Neural cell (in vitro differentiated cells): ENCODE measurements around the gene CSK. TPM values are rescaled to one million over a fixed set of nuclear protein-coding genes. Genes with fewer than 3 reads are reported as not detected.

ENCODE experiments used
- H2AFZ ChIP-seq: fragments of 200-600, 300-800 bp; sonication (generic), shearing (Covaris generic); 2 replicates; pipeline ENCODE4 v1.6.0; 2014; ENCODE audit warnings: low read depth, mild to moderate bottlenecking, antibody characterized with exemption, low read length, moderate library complexity
- H3F3A ChIP-seq: fragments of 200-600 bp; shearing (Covaris generic); 2 replicates; pipeline ENCODE4 v1.6.1; 2016; ENCODE audit warnings: mild to moderate bottlenecking, moderate library complexity, mixed read lengths, antibody characterized with exemption, low read length; ENCODE audit not compliant: insufficient read depth, poor library complexity, severe bottlenecking
- H3K27ac ChIP-seq: fragments of 200-600, 300-800 bp; sonication (generic), shearing (Covaris generic); 2 replicates; pipeline ENCODE4 v1.5.1; 2014; ENCODE audit warnings: mild to moderate bottlenecking, low read length, moderate library complexity
- H3K27me3 ChIP-seq: fragments of 300-800, 200-600 bp; sonication (generic), shearing (Covaris generic); 2 replicates; pipeline ENCODE4 v1.6.0; 2014; ENCODE audit warnings: mild to moderate bottlenecking, low read depth, low read length, moderate library complexity; ENCODE audit not compliant: insufficient read depth
- H3K36me3 ChIP-seq: fragments of 300-800, 200-600 bp; sonication (generic), shearing (Covaris generic); 2 replicates; pipeline ENCODE4 v1.5.1; 2014; ENCODE audit warnings: mild to moderate bottlenecking, antibody characterized with exemption, low read length, moderate library complexity; ENCODE audit not compliant: insufficient read depth
- H3K4me2 ChIP-seq: fragments of 300-800, 200-600 bp; sonication (generic), shearing (Covaris generic); 2 replicates; pipeline ENCODE4 v1.6.0; 2014; ENCODE audit warnings: mild to moderate bottlenecking, low read length
- H3K4me3 ChIP-seq: fragments of 300-800, 200-600 bp; sonication (generic), shearing (Covaris generic); 2 replicates; pipeline ENCODE4 v1.5.1; 2014; ENCODE audit warnings: mild to moderate bottlenecking, low read length, moderate library complexity
- H3K79me2 ChIP-seq: fragments of 200-600 bp; shearing (Covaris generic); replicated peaks from 2 replicates; pipeline ENCODE4 v1.6.0; 2014; ENCODE audit warnings: mild to moderate bottlenecking, low read length, moderate library complexity; ENCODE audit not compliant: insufficient read depth
- H3K9ac ChIP-seq: fragments of 300-800, 200-600 bp; sonication (generic), shearing (Covaris generic); 2 replicates; pipeline ENCODE4 v1.6.1; 2016; ENCODE audit warnings: mild to moderate bottlenecking, low read length, mixed read lengths
- H3K9me2 ChIP-seq: fragments of 200-600 bp; shearing (Covaris generic); 2 replicates; pipeline ENCODE4 v1.6.1; 2016; ENCODE audit warnings: mild to moderate bottlenecking, low read length, mixed read lengths; ENCODE audit not compliant: insufficient read depth
- H3K9me3 ChIP-seq: fragments of 200-600, 300-800 bp; sonication (generic), shearing (Covaris generic); 2 replicates; pipeline ENCODE4 v1.6.1; 2016; ENCODE audit warnings: mild to moderate bottlenecking, mixed run types, low read length, moderate library complexity, mixed read lengths
- H4K20me1 ChIP-seq: fragments of 200-600 bp; shearing (Covaris generic); 2 replicates; pipeline ENCODE4 v1.6.1; 2016; ENCODE audit warnings: mild to moderate bottlenecking, mixed run types; ENCODE audit not compliant: insufficient read depth
- EP300 ChIP-seq: fragments of 450-650 bp; conservative IDR thresholded peaks from 2 replicates; pipeline ENCODE4 v1.6.1; 2014; ENCODE audit warnings: antibody characterized with exemption, mild to moderate bottlenecking, moderate library complexity; ENCODE audit not compliant: poor library complexity, severe bottlenecking
- EZH2 ChIP-seq: fragments of 200-600, 300-800 bp; shearing (Covaris generic), sonication (generic); IDR thresholded peaks from 2 replicates; pipeline ENCODE4 v1.6.1; 2014; ENCODE audit warnings: antibody characterized with exemption, low read length, borderline replicate concordance, mild to moderate bottlenecking; ENCODE audit not compliant: insufficient read depth, poor library complexity, severe bottlenecking
- MXI1 ChIP-seq: fragments of 450-650 bp; conservative IDR thresholded peaks from 2 replicates; pipeline ENCODE4 v1.6.1; 2014; ENCODE audit warnings: antibody characterized with exemption, mild to moderate bottlenecking; ENCODE audit not compliant: poor library complexity, severe bottlenecking
- POLR2AphosphoS5 ChIP-seq: IDR thresholded peaks from 2 replicates; pipeline ENCODE4 v1.6.1; 2012
- RAD21 ChIP-seq: fragments of 450-650 bp; conservative IDR thresholded peaks from 2 replicates; pipeline ENCODE4 v1.6.1; 2014; ENCODE audit warnings: antibody characterized with exemption, mild to moderate bottlenecking, moderate library complexity
- REST ChIP-seq: IDR thresholded peaks from 2 replicates; pipeline ENCODE4 v1.6.1; 2012; ENCODE audit warnings: borderline replicate concordance
- SMC3 ChIP-seq: fragments of 450-650 bp; conservative IDR thresholded peaks from 2 replicates; pipeline ENCODE4 v1.6.1; 2014; ENCODE audit warnings: antibody characterized with exemption, mild to moderate bottlenecking, moderate library complexity; ENCODE audit not compliant: poor library complexity
- TAF1 ChIP-seq: IDR thresholded peaks from 2 replicates; pipeline ENCODE4 v1.6.1; 2012; ENCODE audit warnings: low read depth
- polyA plus RNA-seq: library from polyadenylated mRNA; depleted of rRNA; stranded (reverse); fragments of >200 nt; gene quantifications from 2 replicates; pipeline ENCODE4 v1.2.3, GENCODE V29; 2014
- TF ChIP-seq, protein P1 (sequence below): fragments of 450-650 bp; IDR thresholded peaks from 2 replicates; pipeline ENCODE4 v1.5.1; 2014; ENCODE audit warnings: antibody characterized with exemption, mild to moderate bottlenecking, moderate library complexity; ENCODE audit not compliant: poor library complexity, severe bottlenecking

Gene CSK
- polyA plus RNA-seq, 1 donor from 2014 or later: 45.5 TPM

DNA sequence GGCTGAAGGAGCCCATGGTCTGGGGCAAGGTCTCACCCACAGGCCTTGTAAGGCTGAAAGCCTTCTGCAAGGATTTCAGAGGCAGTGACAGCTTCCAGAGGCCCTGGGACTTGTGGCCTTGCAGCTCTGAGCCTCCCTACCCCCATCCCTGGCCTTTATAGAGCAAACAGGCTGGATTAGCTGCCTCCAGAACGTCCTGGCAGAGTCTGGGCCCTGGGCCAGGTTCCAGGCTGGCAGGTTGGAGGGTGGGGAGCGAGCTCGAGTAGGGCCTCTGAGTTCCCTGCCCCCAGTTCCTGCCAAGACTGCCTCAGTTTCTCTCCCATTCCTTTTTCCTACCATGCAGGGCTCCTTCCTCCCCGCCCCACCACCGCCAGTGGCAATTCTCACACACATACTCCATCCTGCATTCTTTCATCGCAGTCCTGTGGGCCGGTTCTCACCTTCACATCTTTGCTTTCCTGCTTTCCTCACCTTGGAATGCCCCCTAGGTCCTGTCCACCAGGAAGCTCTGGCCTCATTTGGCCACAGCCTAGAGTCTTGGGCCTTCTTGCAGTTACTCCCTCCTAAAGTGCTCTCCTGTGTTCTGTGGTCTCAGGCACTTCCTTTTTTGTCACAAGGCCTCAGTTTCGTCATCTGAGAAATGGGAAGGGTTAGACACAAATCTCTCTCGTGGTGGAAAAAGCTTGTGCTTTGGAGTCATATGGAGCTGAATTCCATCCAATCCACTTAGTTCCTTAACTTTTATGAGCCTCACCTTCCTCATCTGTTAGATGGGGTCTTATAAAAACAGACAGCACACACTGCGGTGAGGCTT is 33.4 kb downstream of the CSK start:
- H3K4me3 ChIP-seq: no peak overlapping the region
- no peak overlapping the region for H3K9ac ChIP-seq
- no peak for TF ChIP-seq MXI1
- TF ChIP-seq EZH2: no peak
- no peak for TF ChIP-seq EP300
- TF ChIP-seq SMC3: no peak
- TF ChIP-seq TAF1: no peak
- no peak for TF ChIP-seq POLR2AphosphoS5
- no peak for TF ChIP-seq RAD21
- no peak for TF ChIP-seq REST
- TF ChIP-seq, protein P1, sequence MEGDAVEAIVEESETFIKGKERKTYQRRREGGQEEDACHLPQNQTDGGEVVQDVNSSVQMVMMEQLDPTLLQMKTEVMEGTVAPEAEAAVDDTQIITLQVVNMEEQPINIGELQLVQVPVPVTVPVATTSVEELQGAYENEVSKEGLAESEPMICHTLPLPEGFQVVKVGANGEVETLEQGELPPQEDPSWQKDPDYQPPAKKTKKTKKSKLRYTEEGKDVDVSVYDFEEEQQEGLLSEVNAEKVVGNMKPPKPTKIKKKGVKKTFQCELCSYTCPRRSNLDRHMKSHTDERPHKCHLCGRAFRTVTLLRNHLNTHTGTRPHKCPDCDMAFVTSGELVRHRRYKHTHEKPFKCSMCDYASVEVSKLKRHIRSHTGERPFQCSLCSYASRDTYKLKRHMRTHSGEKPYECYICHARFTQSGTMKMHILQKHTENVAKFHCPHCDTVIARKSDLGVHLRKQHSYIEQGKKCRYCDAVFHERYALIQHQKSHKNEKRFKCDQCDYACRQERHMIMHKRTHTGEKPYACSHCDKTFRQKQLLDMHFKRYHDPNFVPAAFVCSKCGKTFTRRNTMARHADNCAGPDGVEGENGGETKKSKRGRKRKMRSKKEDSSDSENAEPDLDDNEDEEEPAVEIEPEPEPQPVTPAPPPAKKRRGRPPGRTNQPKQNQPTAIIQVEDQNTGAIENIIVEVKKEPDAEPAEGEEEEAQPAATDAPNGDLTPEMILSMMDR: no peak
- no peaks in the 10 kb centered on the region for H3F3A ChIP-seq
- no peak overlapping the region for H3K4me2 ChIP-seq
- no peaks in the 10 kb centered on the region for H3K79me2 ChIP-seq
- H4K20me1 ChIP-seq: no peaks in the 10 kb centered on the region
- no peaks in the 10 kb centered on the region for H3K27me3 ChIP-seq
- H3K36me3 ChIP-seq: no peaks in the 10 kb centered on the region
- H2AFZ ChIP-seq: no peak overlapping the region
- no peak overlapping the region for H3K27ac ChIP-seq
- no peaks in the 10 kb centered on the region for H3K9me3 ChIP-seq
- no peaks in the 10 kb centered on the region for H3K9me2 ChIP-seq

GRCh38 chr15:74815961-74816360 is 34.1 kb downstream of the CSK start:
- Histone ChIP-seq H3K9ac (no peak overlapping the region), H3K79me2 (no peaks in the 10 kb centered on the region), H3K4me2 (no peak overlapping the region), H4K20me1 (no peaks in the 10 kb centered on the region), H2AFZ (no peak overlapping the region), H3K27ac (no peak overlapping the region), H3K9me3 (no peaks in the 10 kb centered on the region), H3K9me2 (no peaks in the 10 kb centered on the region), H3K27me3 (no peaks in the 10 kb centered on the region), H3F3A (no peaks in the 10 kb centered on the region), H3K4me3 (no peak overlapping the region), H3K36me3 (no peaks in the 10 kb centered on the region)
- TF ChIP-seq SMC3 (no peak), EZH2 (no peak), POLR2AphosphoS5 (no peak), TAF1 (no peak), MXI1 (no peak)
- TF ChIP-seq, protein P1: no peak
